HG03520 (cell line): ENCODE data around the gene MAGEA11.
"Not testable (repeated sequence)": the region's sequence is repeated elsewhere in the genome, so short reads cannot be mapped to it uniquely, and the experiment has no call there.

Experiments used
- ATAC-seq: cut with Tn5 transposase; IDR thresholded peaks from one replicate; pipeline ENCODE4 v1.9.1; 2021; ENCODE audit warnings: mild to moderate bottlenecking, moderate library complexity; ENCODE audit not compliant: unreplicated experiment

The MAGEA11 gene

DNA sequence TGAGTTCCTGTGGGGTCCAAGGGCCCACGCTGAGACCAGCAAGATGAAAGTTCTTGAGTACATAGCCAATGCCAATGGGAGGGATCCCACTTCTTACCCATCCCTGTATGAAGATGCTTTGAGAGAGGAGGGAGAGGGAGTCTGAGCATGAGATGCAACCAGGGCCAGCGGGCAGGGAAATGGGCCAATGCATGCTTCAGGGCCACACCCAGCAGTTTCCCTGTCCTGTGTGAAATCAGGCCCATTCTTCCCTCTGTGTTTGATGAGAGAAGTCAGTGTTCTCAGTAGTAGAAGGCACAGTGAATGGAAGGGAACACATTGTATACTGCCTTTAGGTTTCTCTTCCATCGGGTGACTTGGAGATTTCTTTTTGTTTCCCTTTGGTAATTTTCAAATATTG lies 4.8 kb downstream of the MAGEA11 start:
- no peak for ATAC-seq

DNA sequence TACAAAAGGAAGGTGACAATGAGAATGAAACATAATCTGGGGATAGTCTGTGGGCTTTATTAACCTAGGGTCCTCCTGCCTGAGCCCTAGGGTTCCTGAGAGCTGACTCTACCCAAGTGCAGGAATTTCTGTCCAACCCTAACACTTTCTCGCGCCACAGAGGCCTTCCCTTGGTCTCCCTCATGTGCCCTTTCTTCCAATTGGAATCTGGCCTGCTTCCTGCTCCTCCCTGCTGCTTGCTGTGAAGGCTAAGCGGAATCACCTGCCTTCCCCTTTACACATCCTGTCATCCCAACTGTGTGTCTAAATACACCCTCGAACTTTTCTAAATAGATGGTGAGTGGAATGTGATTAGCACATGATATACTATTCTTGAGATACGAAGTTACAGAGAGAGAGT lies 5.9 kb downstream of the MAGEA11 start:
- no peak for ATAC-seq

DNA sequence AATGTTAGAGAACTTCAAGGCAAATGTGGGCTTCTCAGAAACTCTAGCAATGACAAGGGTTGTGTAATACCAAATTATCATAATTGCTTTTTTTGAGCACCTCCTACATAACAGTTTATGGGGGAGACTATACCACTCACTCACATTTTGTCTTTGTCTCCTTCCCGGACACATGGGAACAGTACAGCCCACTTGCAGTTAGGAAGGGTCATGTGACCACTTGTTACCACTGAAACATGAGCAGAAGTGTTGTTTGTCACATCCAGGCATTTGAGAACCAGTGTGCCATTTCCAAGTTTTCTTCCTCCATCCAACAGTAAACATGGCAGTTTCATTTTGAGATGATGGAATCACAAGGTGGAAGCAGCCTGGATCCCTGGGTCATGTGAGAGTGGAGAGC lies 6.9 kb downstream of the MAGEA11 start:
- no peak for ATAC-seq

DNA sequence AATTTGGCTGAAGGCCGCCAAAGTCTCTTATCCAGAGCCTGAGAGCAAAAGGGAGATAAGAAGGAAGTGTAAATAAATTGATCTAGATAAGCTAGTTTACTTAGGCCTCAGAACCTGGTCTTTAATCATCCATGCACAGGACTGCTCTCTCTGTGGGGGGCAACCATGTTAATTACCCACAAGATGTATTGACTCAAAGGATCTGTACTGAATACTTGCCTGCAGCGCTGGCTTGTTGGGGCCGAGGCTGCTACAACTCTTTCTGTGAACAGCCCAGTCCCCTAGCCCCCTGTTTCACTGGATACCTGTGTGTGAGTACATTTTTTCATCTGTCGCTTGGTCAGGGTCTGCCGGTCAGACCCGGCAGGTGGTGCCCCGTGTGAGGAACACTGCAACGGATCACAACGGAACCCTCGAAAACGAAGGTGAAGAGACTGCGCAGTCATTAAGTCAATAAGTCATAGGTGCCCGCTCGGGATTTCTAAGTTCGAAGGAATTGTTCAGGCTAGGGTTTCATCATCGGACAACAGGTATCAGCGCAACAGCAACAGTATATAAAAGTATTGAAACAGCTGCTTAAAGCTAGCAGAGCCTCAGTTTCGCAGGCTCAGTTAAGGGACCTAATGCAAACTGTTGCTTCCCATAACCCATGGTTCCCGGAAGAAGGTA lies 8.3 kb downstream of the MAGEA11 start:
- ATAC-seq, result no peak

DNA sequence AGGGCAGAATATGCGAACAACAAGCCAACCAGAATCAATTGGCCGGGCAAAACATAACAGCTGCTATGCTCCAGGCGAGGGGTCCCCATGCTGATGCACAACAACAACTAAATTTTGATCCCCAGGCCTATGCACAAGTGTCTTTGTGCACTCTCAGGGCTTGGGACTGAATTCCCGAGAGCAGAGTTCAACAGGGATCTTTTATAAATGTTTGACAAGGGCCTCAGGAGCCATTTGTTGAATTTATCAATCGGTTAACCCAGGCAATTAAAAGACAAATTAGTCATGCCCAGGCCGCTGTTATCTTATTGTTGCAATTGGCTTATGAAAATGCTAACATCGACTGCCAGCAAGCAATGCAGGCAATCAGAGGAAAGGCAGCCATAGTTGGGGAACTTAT lies 9.4 kb downstream of the MAGEA11 start:
- ATAC-seq, result not testable (repeated sequence)

DNA sequence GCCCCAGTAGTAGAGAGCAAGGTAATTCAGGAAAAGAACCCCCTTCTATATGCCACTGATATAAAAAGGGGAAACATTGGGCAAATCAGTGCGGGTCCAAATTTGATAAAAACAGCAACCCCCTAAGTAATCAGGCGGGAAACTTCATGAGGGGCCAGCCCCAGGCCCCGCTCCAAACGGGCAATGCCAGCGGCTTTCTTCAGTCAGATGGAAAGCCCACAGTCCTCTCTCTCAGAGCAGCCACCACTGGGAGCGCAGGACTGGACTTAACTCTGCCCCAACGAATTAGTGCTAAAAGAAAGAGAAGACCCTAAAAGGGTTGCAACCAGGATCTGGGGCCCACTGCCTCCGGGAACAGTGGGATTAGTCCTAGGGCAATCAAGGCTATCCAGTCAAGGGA lies 9.9 kb downstream of the MAGEA11 start:
- no peak for ATAC-seq

DNA sequence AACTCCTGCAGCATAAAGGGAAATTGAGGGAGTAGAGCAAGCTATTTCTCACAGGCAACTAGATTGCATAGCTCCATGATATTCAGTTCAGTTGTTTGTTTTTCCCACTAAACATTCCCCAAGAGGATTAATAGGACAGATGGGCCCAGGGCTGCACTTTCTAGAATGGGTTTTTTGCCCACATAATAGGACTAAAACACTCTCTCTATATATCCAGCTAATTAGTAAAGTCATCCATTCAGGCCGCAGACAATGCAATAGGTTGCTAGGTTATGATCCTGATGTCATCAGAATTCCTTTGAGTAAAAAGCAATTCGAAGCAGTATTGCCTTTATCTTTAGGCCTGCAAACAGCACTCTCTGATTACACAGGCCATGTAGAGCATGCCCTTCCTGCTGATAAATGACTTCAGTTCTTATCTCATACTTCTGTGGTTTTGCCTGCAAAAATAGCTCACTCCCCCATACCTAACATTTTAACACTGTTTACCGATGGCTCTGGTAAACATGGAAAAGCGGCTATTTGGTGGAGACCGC lies 11.8 kb downstream of the MAGEA11 start:
- not testable (repeated sequence) for ATAC-seq

DNA sequence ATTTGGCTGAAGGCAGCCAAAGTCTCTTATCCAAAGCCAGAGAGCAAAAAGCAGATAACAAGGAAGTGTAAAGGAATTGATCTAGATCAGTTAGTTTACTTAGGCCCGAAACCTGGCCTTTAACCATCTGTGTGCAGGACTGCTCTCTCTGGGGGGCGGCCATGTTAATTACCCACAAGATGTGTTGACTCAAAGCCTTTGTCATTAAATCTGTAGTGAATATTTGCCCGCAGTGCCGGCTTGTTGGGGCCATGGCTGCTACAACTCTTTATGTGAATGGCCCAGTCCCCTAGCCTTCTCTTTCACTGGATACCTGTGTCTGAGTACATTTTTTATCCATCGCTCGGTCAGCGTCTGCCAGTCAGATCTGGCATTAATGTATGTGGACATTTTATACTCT lies 15.4 kb downstream of the MAGEA11 start:
- ATAC-seq, result not testable (repeated sequence)

DNA sequence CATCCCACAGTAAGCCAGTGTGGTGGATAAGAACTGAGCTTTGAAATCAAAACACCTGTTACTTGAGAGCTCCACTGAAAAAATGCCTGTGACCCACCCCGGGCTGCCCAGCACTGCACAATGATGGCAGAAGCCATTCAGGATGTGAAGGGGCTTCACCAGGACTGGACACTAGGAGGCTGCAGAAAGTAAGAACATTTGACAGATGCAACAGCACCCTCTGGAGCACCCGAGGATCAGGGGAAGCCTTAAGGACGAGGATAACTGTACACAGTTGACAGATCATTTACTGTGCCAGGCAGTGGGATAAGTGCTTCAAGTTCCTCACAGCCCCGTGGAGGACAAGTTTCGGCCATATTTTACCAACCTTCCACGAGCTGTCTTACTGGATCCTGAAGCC lies 30.4 kb downstream of the MAGEA11 start:
- ATAC-seq, result not testable (repeated sequence)

DNA sequence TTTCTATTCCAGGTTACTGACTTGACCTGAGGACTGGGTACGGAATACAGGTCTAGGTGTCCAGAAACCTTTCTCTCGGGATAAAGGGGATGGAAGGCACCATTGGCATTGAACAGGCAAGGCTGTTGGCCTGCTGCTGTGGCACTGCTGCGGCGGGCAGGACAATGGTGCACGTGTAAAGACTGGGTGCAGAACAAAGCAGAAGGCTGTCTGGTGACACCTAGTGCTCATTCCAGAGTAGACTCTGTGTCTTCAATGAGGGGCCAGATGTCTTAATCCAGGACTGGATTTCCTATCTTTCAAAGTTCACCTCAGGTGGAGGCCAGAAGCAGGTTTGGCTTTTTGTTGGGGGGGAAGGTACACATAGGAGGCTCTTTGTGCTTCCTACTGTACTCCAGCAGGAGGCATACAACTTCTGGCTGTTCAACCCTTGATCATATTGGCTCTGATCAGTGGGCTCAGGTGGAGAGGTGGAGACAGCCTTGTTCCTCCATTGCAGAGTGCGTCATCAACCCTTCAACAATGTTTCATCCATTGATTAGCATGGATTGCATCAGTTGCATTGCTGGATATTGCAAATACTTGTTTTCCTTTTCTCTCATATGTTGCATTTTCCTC lies 34.6 kb downstream of the MAGEA11 start:
- ATAC-seq, result not testable (repeated sequence)

DNA sequence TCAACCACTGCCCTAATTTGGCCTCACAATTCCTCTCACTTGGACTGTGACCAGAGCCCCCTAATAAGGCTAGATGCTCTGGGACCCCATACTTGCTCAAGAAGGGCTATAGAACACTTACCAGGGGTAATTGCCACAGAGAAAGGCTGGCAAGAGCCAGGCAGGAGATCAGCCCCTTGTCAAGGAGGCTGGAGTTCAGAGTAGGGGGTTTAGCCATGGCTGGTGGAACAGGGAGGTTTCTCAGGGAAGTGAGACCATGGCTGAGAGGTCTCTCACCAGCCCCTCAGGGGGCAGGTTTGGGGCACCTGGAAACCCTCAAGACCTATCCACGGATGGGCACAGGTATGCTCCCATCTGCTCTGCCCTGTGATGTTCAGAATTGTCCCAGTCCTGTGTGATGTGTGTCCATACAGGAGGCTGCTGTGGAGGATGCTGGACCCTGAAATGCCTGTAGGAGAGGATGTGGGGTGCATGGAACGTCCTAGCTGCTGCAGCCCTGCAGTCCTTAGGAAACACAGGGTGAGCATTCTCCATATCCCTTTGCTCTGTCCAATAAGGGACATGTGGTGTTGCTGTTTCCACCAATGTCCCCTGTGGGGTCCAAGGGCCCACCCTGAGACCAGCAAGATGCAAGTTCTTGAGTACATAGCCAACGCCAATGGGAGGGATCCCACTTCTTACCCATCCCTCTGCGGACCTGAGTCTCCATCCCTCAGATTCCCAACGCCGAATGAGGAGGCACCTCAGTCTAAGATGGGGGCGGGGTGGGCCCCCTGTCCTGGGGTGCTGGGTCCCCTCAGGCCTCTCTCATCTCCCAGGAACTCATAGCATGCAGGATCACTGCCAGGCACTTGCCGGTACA lies 45.6 kb downstream of the MAGEA11 start:
- ATAC-seq, result no peak

DNA sequence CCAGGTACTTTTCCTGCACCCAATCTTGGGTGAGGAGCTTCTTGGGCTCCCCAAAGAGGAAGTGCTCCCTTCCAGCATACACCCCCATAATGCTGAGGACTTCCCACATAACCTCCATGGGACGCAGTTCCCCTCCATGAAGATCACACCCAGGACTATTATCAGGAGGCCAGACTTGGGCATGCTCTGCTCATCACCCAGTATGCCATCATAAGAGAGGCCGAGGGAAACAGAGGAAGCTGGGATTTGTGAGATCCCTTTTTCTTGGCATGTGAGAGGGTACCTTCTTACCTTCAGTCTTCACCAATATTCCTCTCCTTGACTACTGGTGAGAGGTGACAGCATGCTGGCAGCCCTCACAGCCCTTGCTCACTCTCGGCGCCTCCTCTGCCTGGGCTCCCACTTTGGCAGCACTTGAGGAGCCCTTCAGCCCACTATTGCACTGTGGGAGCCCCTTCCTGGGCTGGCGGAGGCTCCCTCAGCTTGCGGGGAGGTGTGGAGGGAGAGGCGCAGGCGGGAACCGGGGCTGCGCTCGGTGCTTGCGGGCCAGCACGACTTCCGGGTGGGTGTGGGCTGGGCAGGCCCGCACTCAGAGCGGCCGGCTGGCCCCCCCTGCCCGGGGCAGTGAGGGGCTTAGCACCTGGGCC lies 46.3 kb downstream of the MAGEA11 start:
- ATAC-seq, result no peak

DNA sequence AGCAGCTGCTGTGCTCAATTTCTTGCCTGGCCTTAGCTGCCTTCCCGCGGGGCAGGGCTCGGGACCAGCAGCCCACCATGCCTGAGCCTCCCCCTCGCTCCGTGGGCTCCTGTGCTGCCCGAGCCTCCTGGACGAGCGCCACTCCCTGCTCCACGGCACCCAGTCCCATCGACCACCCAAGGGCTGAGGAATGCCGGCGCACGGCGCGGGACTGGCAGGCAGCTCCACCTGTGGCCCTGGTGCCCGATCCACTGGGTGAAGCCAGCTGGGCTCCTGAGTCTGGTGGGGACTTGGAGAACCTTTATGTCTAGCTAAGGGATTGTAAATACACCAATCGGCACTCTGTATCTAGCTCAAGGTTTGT lies 46.8 kb downstream of the MAGEA11 start:
- not testable (repeated sequence) for ATAC-seq

DNA sequence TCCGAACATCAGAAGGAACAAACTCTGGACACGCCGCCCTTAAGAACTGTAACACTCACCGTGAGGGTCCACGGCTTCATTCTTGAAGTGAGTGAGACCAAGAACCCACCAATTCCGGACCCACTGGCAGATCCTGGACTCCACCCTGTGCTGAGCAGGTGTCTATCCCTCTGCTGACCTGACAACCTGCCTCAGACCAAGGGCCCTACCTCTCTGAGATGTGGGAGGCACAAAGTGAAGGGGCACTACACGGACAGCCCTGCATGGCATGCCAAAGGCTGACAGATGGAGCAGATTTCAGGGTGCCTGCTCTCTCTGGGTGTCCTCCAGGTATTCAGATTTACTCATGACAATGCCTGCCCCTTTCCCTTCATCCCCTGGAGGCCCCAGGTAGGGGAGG lies 48.0 kb downstream of the MAGEA11 start:
- no peak for ATAC-seq

DNA sequence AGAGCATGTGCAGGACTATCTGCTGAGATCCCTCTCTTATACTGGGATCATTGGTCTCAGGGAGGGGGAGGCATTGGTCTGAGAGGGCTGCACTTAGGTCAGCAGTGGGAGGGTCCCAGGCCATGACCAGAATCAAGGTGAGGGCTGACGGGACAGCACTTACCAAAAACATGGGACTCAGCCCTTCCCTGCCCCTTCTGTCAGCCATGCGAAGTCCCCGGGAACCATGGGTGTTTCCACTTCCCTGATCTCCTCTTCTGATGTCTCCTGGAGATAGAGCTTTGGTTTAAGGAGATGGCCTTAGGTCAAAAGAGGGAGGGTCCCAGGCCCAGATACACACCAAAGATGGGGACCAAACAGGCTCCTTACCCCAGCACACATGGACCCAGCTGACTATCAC lies 49.1 kb downstream of the MAGEA11 start:
- ATAC-seq, result no peak

DNA sequence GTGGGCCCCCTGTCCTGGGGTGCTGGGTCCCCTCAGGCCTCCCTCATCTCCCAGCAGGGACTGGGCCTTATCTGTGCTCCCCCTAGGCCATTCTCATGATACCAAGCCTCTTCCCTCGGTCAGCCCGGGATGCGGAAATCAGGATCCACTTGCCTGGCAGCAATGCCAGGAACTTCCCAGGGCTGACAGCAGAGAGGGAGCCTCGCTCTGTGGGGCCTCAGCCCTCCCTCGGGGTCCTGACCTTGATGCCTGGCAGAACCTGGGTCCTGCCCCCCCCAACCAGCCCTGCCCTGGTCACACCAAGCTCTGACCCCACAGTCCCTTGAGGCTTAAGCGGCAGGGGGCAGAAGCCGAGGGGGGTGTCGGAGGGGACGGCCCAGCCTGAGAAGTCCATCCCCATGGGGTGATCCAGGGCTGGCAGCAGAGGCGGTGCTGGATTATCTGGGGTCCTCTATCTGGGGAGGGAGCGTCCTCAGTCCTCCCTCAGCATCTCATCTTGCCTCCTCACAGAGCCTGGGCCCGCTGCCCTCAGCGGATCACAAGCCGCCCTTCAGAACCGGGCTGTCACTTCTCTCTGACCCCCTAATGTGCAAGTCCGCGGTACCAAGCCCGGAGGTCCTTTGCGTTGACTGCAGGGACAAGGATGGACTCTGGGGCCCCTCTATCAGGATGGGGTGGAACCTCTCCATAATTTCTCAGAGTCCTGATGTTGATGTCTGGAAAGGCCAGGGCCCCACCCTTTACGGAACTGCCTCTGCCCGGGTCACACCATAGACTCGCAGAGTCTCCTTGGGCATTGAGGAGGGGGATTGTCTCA lies 50.2 kb downstream of the MAGEA11 start:
- not testable (repeated sequence) for ATAC-seq

DNA sequence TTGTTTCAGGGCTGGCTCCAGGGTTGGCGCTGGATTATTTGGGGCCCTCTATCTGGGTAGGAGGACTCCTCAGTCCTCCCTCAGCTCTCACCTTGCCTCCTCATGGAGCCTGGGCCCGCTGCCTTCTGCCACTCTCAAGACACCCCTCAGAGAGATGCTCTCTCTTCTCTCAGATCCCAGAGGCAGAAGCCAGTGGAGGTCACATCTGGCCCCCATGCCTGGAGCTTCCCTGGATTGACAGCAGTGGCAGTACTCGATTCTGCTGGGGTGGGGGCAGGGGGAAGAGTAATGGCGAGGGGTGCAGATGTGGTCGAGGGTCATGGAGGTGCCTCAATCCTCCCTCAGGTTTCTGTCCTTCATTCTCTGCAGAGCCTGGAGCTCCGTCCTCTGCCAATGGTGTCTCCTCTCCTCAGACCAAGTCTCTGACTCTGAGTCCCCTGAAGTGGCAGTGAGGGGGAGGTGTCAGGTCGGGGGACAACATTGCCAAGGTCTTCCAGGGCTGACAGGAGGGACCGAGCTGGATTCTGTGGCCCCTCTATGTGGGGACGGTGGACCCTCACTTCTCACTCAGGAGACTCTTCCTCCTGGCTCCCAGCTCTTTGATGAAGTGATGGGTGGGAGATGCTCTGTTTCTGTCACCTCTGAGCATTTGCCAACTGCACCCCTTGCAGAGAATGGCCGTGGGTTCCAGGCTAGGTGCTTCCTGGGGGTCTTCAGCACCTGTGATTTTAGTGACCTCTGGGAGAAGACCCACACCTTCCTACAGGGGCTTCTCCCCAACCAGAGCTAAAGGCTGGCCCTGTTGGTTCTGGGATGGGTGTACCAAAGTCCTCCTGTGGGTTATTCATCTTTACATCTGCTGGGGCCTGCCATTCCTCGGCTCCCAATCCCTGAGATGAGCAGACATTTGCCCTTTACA lies 51.1 kb downstream of the MAGEA11 start:
- no peak for ATAC-seq
